ENCODE results near the gene MINDY4. TPM values are rescaled to one million over a fixed set of nuclear protein-coding genes. Genes with fewer than 3 reads are reported as not detected.
A peak's percentile ranks its signal among the peaks of the same experiment; 100 is the strongest.

MINDY4 gene
- total RNA-seq, 1 donor from 2014 or later: 8.4 TPM

GRCh38 chr7:30799976-30800661 is 28.9 kb downstream of the MINDY4 start:
- no peak for TF ChIP-seq CTCF (conservative IDR thresholded peaks at IDR 0.05)
- Mint-ChIP-seq H3K9me3 (no peaks in the 10 kb centered on the region), H3K27me3 (no peaks in the 10 kb centered on the region), H3K4me3 (no peak overlapping the region), H3K36me3 (peaks cover 5% of the 10 kb centered on the region), H3K27ac (no peak overlapping the region), H3K4me1 (ENCODE audit: unreplicated experiment) (peaks cover 31% of the 10 kb centered on the region)
- DNase-seq (ENCODE audit: extremely low spot score, unreplicated experiment): no peak

- no peak for DNase-seq (ENCODE audit: extremely low spot score, unreplicated experiment)
- Mint-ChIP-seq H3K9me3 (no peaks in the 10 kb centered on the region), H3K27me3 (no peaks in the 10 kb centered on the region), H3K36me3 (peaks cover 5% of the 10 kb centered on the region), H3K4me3 (no peak overlapping the region), H3K4me1 (ENCODE audit: unreplicated experiment) (peaks cover 31% of the 10 kb centered on the region), H3K27ac (no peak overlapping the region)
- peak; percentile 84 for TF ChIP-seq CTCF (conservative IDR thresholded peaks at IDR 0.05)
Measured at GRCh38 chr7:30800785-30801252, 29.6 kb downstream of the MINDY4 start.

- Mint-ChIP-seq H3K27ac (no peak overlapping the region), H3K4me3 (no peak overlapping the region), H3K27me3 (no peaks in the 10 kb centered on the region), H3K4me1 (ENCODE audit: unreplicated experiment) (peaks cover 16% of the 10 kb centered on the region), H3K9me3 (no peaks in the 10 kb centered on the region), H3K36me3 (peaks cover 5% of the 10 kb centered on the region)
- TF ChIP-seq CTCF (conservative IDR thresholded peaks at IDR 0.05): no peak
- DNase-seq (ENCODE audit: extremely low spot score, unreplicated experiment): no peak
Measured at GRCh38 chr7:30802812-30803211, 31.6 kb downstream of the MINDY4 start.

- Mint-ChIP-seq H3K9me3 (no peaks in the 10 kb centered on the region), H3K4me1 (ENCODE audit: unreplicated experiment) (peaks cover 16% of the 10 kb centered on the region), H3K4me3 (no peak overlapping the region), H3K27ac (no peak overlapping the region), H3K36me3 (peaks cover 10% of the 10 kb centered on the region), H3K27me3 (no peaks in the 10 kb centered on the region)
- TF ChIP-seq CTCF (conservative IDR thresholded peaks at IDR 0.05): no peak
- DNase-seq (ENCODE audit: extremely low spot score, unreplicated experiment): no peak
Measured at GRCh38 chr7:30804078-30804661, 33.0 kb downstream of the MINDY4 start.

GRCh38 chr7:30805081-30805691 is 34.0 kb downstream of the MINDY4 start:
- Mint-ChIP-seq H3K4me3 (no peak overlapping the region), H3K9me3 (no peaks in the 10 kb centered on the region), H3K27me3 (no peaks in the 10 kb centered on the region), H3K36me3 (peaks cover 10% of the 10 kb centered on the region), H3K4me1 (ENCODE audit: unreplicated experiment) (peaks cover 13% of the 10 kb centered on the region), H3K27ac (no peak overlapping the region)
- DNase-seq (ENCODE audit: extremely low spot score, unreplicated experiment): no peak
- TF ChIP-seq CTCF (conservative IDR thresholded peaks at IDR 0.05): no peak

Measured in type B pancreatic cell (in vitro differentiated cells).